HG03060 (cell line): ENCODE data around the gene PARG.
A peak's percentile ranks its signal among the peaks of the same experiment; 100 is the strongest.
"Not testable (repeated sequence)": the region's sequence is repeated elsewhere in the genome, so short reads cannot be mapped to it uniquely, and the experiment has no call there.

Experiments
- ATAC-seq: cut with Tn5 transposase; IDR thresholded peaks from one replicate; pipeline ENCODE4 v1.9.1; 2021; ENCODE audit warnings: low read depth, moderate number of reproducible peaks; ENCODE audit not compliant: unreplicated experiment

Gene PARG

DNA sequence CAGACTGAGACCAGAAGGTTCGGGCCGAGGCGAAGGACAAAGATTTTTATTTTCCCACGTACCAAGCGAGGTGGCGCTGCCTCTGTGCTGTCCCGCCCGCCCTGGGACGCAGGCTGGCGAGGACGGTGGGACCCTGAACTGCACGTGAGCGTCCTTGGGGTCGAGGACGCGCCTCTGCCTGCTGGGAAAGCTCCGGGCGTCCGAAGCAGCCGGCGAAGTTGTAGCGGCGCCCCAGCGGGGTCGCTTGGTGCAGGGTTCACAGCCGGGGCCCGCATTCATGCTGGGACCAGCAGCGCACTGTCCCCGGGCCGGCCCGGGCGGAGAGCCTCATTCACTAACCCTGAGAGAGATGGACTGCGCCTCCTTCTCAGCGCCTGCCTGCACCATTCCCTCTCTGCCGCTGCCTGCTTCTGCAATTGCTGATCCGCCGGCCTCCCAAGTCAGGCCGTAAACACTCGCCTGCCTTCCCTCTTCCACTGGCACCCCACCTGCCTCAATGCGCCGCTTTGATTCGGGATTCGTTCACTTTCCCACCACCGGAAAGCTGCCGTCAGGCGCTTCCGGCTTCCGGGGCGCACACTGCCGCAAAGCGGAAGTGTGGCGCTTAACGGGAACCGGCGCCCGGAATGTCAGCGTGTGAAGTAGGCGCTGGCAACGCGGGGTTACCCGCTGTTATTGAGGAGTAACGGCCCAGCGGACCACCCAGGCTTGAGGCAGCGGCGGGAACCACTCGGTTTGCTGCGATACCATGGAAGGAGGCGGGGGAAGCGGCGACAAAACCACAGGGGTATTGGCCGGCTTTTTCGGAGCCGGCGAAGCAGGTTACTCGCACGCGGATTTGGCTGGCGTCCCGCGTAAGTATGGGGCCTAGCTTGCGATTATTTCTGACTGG is at the start of gene PARG, which contains the start of gene TIMM23B:
PARG (minus strand) TSS at position 581 of the 892 bp plus-strand sequence; CDS start at position 279, 302 bp downstream.
TIMM23B (plus strand) TSS at position 607 of the 892 bp plus-strand sequence; CDS start at position 749, 142 bp downstream.
- peak; percentile 31 for ATAC-seq

DNA sequence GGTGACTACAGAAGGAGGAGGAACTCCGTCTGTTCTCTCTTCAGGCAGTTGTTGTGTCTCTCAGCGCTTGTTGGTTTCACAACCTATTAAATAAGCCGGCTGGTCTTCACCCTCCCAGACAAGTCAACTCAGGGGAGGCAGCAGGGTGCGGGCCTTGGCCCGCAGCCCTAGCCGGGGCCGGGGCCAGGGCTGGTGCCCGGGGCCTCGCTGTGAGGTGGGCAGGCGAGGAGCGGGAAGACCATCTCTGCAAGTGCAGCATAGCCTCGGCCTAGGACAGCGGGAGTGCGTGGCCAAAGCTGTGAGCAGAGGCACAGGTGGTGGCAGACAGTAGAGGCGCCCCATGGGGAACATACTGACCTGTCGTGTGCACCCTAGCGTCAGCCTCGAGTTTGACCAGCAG is 46.5 kb upstream of the PARG start, which contains the start of gene AGAP6:
AGAP6 (plus strand) TSS at position 31 of the 400 bp plus-strand sequence; CDS start at position 341, 310 bp downstream.
- ATAC-seq: not testable (repeated sequence)

DNA sequence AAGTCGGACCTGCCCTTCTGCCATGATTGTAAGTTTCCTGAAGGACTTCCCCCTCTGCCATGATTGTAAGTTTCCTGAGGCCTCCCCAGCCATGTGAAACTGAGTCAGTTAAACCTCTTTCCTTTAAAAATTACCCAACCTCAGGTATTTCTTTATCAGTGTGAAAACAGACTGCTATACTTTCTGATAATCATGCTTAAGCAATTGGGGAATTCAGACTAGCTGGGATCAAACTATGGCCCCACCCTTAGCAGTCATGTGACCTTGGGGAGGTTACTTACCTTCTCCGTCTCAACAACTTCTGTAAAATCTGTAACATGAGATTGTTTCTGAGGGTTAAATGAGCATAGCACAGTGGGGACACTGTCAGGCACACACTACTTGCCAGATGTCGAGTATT is 45.4 kb upstream of the PARG start:
- not testable (repeated sequence) for ATAC-seq

DNA sequence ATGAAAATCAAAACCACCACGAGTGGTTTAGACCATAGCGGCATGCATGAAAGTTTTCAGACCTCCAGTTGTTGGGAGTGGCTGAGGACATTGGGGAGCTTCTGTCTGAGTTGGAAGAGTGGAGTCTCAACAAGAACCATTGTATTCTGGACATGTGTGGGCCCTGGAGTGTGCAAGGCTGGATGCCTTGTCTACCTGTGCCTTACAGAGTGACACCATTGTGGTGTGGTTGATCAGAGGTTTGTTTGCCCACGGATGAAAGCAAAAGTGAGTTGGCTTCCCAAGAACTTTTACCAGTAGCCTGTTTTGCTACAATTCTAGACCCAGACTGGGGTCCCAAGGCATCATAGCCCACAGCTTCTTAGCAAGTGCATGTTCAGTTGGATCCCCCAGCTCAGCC is 35.9 kb upstream of the PARG start:
- ATAC-seq: not testable (repeated sequence)

DNA sequence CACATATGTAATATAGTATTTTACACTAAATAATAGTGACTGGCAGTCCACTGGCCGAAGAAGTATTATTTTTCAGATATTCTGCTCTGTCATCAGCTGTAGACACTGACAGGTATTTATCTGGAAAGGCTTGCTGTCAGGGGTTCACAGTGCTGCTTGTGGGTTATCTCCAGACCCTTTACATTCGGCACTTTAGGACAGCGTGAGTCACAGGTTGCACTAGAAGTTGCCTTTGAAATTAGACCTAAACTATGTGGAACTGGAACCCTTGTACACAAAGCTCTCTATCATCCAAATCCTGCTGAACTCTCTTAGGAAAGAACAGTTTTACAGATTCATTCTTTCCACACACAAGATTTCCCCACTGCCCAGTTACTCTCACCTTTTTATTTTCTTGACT is 30.3 kb upstream of the PARG start:
- not testable (repeated sequence) for ATAC-seq

DNA sequence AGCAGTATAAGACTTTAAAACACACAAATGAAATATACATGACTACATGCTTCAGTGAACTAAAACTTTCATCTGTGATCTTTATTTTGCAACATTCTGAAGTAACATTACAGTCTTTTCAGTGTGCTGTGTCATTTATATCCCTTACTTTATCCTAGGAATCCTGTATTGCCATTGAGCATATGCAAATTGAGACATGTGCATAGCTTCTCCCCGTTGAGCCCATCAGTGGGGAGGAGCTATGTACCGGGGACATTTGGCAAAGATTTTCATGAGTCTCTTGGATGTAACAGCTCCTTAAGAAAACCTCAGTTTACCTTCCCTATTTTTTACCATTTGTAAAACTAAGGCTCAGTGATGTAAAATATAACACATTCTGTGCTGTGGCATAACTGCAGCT is 29.6 kb upstream of the PARG start:
- ATAC-seq: not testable (repeated sequence)

DNA sequence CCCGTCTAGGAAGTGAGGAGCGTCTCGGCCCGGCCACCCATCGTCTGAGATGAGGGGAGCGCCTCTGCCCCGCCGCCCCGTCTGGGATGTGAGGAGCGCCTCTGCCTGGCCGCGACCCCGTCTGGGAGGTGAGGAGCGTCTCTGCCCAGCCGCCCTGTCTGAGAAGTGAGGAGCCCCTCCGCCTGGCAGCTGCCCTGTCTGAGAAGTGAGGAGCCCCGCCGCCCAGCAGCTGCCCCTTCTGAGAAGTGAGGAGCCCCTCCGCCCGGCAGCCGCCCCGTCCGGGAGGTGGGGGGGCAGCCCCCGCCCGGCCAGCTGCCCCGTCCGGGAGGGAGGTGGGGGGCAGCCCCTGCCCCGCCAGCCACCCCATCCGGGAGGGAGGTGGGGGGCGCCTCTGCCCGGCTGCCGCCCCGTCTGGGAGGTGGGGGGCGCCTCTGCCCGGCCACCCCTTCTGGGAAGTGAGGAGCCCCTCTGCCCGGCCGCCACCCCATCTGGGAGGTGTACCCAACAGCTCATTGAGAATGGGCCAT is 28.6 kb upstream of the PARG start:
- not testable (repeated sequence) for ATAC-seq

DNA sequence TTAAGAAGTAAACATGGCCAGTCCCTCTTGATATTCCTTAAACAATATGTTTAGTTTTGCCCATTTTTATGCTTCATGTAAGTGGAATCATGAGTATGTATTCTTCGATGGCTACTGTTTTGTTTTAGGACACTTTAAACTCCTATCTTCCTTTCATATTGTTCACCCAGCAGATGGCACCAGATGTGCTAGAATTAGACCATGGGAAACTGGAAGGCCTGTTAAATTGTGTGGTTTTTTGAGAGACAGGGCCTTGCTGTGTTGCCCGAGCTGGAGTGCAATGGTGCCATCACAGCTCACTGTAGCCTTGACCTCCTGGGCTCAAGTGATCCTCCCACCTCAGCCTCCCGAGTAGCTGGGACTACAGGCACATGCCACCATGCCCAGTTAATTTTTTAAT is 11.3 kb upstream of the PARG start:
- ATAC-seq: not testable (repeated sequence)

DNA sequence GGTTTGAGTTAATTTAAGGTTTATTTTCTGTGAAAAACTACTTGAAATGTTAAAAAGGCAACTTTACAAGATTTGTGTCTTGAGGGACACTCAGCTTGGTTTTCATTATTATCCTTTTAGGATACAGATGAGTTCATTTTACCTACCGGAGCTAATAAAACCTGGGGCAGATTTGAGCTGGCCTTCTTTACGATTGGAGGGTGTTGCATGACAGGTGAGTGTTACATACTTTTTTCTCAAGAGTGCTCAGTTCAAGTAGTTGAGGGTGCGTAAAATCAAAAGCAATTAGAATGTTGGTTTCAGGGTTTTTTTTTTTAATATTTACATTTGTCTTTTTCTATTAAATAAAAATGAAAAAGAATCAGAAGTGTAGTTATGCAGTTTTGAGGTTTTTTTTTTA is 10.2 kb upstream of the PARG start:
- ATAC-seq: not testable (repeated sequence)

DNA sequence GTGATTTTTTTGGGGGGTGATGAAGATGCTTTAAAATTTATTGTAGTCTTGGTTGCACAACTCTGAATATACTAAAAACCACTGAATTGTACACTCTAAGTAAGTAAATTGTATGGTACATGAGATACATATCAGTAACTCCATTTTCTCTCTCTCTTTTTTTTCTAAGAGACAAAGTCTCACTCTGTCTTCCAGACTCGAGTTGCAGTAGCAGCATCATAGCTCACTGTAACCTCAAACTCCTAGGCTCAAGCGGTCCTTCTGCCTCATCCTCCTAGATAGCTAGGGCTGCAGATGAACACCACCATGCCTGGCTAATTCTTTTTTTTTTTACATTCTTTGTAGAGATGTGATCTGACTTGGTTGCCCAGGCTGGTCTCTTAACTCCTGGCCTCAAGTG is 6.9 kb upstream of the PARG start:
- ATAC-seq: not testable (repeated sequence)

DNA sequence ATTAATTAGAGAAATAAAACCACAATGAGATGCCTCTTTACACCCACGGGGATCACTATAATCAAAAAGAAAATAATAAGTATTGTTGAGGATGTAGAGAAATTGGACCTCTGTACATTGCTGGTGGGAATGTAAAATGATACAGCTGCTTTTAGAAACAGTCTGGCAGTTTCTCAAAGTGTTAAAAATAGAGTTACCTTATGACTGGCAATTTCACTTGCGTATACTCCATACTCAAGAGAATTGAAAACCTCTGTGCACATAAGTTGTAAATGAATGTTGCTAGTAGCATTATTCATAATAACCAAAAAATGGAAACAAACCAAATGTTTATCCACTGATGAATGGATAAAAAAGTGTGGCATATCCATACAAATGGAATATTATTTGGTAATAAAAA is 6.3 kb upstream of the PARG start:
- ATAC-seq: peak; percentile 46

DNA sequence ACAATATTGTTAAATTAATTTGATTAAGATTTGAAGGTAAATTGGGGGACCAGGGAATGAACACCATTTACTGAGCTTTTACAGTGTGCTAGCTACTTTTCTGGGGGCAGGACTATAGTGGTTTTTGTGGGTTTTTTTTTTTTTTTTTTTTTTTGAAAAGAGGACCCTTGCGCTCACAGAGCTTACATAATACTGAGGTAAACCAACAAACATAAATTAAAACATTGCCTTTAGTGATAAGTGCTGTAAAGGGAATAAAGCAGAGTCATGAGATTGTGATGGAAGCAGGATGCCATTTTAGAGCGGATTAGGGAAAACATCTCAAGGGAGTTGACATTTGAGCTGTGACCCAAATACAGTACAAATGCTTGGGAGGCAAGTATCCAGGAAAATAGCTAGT is 1.8 kb upstream of the PARG start:
- ATAC-seq: not testable (repeated sequence)

DNA sequence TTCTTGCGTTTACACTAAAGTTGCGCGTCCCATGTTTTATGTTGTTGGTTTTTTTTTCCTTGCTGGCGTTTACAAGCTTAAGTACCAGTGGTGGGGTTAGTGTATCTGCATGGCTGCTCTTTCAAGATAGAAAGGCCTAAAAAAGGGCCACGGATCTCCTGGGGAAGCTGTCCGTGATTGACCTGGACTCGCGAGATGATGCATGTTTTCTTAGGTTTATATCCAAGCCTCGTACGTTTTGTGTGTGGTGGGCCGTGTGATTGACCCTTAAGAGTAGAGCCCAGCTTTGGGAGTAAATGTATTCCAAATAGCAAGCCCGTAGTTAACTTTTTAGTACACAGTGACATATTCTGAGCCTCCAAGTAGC is 495 bp upstream of the PARG start:
- ATAC-seq: not testable (repeated sequence)

DNA sequence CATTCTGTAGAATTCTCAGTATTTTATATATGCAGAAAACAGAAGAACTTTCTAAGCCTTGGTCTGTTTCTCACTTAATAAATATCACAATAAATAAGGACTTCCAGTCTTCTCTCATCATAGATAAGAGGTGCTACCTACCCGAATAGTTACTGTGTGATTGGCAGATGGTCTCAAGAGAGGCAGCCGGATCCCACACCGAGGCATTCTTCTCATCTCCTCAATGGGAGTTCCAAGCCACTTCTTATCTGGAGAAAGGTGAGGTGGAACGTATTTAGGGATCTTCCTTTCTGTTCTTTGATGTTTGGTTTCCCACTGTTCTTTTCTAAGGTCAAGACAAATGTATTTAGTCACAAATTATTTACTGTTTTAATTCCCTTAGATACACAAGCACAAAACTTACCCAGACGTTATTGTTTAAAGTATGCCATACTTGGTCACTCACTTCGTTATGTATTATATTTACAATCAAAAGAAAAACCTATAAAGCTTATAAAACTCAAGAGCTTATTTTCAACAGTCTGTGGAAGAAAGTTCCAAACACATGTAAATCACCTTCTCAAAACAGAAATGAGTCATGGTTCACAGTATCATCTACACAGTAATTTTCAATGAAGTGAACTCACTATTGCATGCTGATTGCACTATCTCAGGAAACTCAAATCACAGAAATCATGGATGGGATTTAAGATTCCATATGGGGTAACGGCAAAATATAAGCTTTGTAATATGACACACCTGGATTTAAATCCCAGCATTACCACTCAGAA is 9.7 kb downstream of the PARG start:
- not testable (repeated sequence) for ATAC-seq

DNA sequence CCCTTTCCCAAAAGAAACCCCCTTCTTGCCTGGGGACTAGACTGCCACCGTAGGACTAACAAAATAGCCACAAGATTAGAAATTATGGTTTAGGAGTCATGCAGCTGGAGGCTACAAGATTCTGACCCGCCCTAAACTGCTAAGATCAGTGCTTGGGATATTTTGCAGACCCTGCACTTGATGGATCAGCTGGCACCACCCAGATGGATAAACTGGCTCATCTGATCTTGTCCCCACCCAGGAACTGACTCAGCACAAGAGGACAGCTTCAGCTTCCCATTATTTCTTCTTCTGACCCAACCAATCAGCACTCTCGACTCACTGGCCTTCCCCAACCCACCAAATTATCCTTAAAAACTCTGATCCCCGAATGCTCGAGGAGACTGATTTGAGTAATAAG is 10.6 kb downstream of the PARG start:
- ATAC-seq: not testable (repeated sequence)

DNA sequence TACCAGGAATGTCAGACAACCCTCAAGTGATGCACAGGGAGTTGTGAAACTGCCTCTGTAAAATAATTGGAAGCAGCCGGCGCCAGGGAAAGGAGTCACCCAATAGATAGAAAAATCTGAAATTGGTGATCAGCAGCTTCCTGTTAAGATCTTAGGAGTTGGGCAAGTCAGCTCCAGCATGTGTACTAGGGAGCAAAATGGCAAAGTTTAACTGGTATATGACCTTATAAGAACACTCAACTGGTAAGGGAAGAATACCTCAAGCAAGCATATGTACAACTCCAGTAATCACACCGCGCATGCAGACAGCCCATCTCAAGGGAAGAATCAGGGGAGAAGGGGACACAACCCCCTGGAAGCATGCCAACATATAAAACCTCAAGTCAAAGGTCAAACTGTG is 18.3 kb downstream of the PARG start:
- ATAC-seq: not testable (repeated sequence)

DNA sequence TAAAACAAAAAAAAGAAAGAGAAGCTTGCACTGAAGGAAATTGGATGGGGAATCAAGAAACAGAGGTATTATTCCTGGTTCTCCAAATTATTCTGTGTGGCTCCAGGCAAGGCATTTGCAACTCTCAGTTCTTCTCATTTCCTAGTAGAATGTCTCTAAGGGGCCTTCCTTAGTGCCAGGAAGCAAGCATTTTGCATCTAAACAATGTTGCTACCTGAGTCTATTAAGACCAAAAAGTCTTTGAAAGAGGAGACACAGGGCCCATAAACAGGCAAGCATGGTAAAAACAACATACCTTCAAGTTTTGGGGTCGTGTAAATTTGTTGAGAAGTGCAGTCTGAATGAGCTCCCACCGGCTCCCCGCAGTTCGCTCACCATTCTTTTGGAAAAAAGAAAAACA is 19.8 kb downstream of the PARG start:
- not testable (repeated sequence) for ATAC-seq

DNA sequence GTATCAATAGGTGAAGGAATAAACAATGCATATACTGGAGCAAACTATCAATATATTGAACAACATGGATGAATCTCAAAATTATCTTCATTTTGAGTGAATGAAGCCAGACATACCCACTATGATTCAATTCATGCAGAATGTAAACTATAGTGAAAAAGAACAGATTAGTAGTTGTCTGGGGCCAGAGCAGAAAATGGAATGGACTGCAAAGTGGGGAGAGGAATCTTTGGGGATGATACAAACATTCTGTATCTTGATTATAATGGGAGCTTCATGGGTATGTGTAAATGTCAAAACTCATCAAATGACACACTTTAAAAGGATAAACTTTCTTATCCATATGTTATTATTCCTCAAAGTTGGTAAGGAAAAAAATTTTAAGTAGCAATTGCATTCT is 23.9 kb downstream of the PARG start:
- not testable (repeated sequence) for ATAC-seq

DNA sequence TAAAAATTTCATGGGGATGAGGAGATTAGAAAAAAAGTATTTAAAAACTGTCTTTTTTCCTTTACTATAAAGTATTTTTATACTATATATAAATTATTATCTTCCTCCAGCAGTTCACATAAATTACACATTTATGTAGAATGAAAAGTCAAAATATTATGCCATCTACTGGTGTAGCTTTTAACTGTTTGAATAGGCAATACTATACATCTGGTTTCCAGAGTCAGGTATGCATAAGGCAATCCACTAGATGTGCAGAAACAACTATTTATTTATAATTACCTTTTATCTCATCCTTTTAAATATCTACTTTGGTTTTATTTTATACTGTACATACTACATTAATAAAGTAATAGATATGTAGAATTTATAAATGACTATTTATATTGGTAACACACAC is 25.4 kb downstream of the PARG start:
- ATAC-seq: not testable (repeated sequence)

DNA sequence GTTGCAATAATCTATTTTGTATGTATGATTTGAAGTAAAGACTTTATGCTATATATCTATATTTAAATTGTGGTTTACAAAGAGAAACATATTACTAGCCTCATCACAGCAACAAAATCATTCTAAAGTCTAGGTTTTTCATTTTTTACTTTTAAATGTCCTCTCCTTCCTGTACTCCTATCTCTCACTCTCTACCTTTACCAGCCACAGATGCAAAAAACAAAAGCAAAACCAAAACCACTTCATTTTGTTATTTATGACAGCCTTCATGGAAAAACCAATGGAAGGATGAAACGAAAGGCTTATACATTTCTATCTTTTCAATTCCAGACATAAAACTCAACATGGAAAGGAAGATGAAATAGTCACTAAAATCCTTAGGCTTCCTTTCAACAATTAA is 31.5 kb downstream of the PARG start:
- ATAC-seq: not testable (repeated sequence)
